DLD1 (cell line): Measurements from ENCODE around the gene ATF6.
"Not testable (repeated sequence)": the region's sequence is repeated elsewhere in the genome, so short reads cannot be mapped to it uniquely, and the experiment has no call there.

Source experiments
- in situ Hi-C: cut with HindIII; loops from 2 replicates; pipeline ENCODE4 v1.10.0; 2017; ENCODE audit warnings: low sequenced_read_pairs

Gene ATF6

DNA sequence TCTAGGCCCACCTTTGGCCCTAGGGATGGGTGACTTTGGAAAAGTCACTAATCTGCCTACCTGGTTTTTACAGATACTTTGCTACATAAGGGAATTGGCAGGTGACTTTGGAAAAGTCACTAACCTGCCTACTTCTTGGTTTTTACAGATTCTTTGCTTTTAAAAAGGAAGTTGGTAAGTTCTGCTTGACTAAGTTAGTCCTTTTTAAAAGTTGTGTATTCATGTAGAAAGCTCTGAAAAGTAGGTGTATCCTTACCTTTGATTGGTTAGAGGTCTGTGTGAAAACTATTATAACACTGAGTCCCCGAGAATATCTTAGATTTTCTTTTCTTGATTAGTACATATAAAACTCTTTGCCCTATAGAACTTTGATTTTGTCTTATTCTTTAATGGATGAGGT is 12.4 kb downstream of the ATF6 start:
- in situ Hi-C loops = no loop called here

DNA sequence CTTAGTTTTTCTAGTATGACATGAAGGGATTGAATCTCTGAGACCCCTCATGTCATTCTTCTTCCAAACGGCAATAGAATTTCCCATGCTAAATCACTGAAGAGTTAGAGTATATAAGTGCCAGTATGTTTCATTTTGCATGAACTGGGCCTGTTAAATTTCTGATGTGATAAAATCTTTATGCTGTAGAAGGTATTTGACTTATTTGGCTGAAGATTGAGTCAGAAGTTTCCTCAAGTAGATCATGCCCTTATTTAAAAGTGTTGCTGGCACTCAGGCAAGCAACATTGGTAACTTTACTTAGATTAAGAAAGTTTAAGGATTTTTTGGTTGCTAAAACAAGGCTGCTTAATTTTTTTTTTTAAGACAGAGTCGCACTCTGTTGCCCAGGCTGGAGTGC is 13.3 kb downstream of the ATF6 start:
- in situ Hi-C loops = no loop called here

DNA sequence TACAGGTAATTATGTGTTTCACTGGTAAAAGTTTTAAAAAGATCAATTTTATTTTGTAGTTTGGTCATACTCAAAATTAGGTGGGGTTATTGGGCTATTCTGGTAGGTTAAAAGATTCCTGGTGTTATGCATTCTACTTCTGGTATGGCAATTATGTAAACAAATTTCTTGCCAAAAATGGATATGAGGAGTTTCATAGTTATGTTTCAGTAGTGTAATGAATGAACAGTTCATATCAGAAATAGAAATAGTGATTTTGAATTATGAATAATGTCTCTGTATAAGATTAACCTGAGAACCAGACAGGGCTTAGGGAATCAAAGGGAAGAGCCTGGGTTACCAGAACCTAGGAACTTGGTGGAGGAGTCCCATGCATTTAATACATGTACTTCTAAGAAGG is 15.9 kb downstream of the ATF6 start:
- in situ Hi-C loops = no loop called here

DNA sequence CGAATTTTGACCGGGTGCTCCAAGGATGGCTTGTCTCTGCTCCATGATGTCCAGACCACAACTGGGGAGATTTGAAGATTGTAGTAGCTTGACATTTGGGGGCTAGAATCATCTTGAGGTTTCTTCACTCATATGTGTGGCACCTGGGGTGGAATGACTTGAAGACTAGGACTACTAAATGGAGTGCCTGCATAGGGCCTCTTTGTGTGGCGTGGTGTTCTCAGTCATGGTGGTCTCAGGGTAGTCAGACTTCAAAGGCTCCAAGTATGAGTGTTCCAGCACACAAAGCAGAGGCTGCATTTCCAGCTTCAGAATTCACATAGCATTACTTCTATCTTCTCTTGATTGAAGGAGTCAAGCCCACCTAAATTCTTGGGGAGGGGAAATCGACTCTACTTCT is 16.8 kb downstream of the ATF6 start:
- in situ Hi-C loops = no loop called here

DNA sequence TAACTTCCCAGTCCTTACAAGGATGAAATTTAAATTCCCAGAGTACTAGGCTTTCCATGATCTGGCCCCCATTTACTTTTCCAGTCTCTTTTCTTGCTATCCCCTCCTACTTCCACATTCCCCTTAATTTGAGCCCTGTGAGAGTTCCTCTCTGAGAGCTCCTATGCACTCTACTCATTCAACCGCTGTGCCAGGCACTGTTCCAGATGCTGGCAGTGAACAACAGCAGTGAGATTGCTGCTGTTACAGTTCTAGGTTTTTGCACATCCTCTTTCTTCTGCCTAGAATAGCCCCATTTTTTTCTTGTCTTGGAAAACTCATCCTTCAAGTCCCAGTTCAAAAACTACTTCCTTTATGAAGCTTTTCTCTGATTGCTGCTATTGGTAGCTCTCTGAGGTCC is 18.8 kb downstream of the ATF6 start:
- in situ Hi-C loops = no loop called here

DNA sequence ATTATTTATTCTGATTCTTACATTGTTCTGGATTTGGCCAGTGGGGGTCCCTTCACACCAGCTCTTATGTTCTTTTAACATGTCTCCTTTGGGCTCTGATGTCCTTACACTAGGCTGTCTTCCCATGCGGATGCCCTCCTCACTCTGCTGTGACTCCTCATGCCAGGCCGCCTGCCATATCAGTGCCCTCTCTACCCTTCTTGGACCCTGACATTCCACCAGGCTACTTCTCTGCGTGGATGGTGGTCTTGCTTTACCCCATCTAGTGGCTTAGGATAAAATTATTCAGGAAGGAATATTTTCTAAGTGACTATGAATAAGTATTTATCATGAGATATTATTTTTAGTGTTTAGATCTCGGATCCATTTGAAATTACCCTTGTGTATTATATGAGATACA is 21.2 kb downstream of the ATF6 start:
- in situ Hi-C loops = no loop called here

DNA sequence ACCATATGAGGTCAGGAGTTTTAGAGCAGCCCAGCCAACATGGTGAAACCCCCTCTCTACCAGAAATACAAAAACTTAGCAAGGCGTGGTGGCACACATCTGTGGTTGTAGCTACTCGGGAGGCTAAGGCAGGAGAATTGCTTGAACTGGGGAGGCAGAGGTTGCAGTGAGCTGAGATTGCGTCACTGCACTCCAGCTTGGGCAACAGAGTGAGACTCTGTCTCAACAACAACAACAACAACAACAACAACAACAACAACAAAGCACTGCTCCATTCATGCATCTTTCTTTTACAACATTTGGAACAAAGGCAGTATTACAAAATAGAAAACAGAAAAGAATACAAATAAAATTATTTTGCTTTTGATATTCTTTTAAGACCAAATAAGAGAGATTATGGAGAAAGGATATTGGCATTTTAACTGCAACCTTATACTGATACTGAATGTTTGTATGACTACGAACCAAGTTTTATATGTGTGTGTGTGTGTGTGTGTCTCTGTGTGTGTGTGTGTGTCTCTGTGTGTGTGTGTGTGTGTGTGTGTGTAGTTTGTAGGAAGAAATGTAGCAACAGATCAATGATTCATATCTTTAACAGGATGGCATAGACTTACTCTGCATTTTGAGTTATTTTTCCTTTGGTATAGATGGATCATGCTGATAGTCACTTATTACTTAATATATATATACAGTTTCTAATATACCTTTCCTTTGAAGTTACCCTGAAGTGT is 24.6 kb downstream of the ATF6 start:
- in situ Hi-C loops = no loop called here

DNA sequence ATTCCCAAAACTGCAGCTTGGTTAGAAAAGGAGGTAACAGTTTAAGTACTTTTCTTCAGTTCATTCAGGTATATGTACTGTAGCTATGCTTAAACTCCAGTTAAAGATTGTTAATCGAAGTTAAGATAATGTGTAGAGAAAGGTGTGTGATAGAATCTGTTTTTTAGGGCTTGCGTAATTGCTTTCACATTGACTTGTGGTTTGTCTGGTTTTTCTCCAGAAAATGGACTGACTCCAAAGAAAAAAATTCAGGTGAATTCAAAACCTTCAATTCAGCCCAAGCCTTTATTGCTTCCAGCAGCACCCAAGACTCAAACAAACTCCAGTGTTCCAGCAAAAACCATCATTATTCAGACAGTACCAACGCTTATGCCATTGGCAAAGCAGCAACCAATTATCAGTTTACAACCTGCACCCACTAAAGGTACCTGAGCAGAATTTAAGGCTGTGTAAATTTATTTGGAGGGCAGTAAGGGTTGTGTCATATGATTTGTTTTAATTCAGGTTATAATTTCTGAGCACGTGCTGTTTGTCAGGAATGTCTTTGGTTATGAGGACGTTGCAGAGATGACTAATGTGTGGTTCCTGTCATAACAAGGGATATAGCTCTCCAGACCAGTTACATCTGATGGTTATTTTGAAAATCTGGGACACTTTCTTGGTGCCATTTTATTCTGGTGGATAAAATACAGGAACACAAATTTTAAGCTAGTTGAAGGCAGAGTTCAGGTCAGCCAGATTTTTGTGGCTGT is 26.0 kb downstream of the ATF6 start:
- in situ Hi-C loops = no loop called here

DNA sequence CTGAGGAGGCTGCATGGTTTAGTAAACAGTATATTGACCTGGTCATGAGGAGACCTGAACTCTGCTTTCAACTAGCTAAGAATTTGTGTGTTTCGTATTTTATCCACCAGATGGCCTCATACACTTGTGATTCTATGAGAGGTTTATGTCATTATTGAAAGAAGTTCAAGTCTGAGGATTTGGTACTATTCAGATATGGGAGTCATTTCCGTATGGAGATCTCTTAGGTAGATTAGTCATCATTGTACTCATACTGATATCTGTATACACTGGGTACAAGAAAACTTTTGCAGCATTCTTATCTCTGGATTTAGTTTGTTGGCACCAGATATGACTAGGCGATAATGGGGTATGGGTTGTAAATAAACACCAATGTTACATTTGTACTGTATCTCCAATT is 26.6 kb downstream of the ATF6 start:
- in situ Hi-C loops = no loop called here

DNA sequence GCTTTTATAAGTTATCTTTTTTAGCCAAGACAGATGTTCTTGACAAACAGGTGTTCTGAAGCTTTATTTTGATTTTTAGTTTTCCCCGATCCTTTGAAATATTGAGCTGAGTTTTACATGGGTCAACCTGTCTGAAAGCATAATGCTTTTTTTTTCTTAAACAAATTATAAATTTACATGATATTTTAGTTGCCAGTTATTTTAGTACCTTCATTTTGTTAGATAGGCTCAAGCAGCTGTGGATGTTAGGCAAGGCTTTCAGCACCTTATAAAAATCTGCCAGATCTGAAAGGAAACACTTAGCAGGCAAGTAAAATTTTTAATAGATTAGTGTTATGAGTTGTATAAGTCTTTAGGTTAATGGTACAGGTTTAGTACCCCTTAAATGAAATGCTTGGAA is 33.7 kb downstream of the ATF6 start:
- in situ Hi-C loops = no loop called here

DNA sequence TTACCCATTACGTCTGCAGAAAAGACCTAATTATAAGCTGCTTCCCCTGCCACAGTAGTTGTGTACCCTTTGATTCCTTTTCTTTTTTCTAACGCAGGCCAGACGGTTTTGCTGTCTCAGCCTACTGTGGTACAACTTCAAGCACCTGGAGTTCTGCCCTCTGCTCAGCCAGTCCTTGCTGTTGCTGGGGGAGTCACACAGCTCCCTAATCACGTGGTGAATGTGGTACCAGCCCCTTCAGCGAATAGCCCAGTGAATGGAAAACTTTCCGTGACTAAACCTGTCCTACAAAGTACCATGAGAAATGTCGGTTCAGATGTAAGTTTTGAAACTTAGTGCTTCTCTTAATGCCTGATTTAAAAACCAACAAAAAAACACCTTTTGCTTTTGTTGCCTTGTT is 35.8 kb downstream of the ATF6 start:
- in situ Hi-C loops = no loop called here

DNA sequence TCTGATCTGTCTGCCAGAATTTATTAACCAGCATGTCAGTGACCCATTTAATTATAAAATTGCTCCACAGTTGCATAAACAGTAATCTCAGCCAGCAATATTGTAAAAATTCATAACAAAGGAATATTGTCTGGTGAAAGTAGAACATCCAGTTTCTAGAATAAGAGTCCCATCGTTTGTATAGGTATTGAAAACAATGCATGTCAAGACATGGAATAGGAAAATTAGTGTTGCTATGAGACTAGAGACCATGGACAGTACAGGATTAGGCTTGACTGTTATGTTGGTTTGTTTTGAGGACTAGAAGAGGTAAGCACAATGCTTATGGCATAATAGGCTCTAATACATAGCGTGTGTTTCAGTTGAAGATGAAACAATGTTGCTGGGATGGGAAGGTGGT is 37.1 kb downstream of the ATF6 start:
- in situ Hi-C loops = no loop called here

DNA sequence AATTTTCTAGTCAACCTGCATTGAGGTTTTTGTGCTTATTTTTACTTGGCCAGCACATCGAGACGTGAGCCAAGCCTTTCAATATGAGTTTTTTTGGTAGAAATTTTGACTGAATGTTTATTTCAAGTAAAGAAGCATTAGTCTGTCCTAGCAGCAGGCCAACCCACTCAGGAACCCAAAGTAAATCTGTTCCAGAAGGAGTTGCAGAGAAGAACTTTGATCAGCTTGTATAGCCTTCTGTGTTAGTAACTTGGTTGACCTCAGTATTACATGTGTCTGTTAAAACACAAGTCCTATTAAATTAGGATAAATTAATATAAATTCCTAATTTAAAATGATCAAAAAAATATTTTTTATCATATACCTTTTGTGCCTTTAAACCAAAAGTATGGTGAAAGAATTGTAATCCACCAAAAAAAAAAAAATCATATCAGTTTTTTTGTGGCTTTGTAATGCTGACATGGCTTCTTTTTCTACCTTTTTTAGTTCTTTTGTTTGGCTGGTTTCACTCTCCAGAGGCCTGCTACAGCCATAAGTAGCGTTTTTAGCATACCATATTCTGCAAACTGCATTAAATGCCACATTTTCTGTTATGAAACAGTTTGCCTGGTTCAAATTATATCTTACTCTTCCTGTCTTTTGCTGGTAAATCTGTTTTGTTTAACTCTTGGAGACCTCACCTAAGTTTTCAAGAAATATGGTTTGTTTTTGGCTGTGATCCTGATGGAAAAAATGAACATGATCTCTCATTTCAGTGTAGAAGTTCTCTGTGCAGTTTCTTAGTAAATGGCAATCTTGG is 39.5 kb downstream of the ATF6 start:
- in situ Hi-C loops = no loop called here

DNA sequence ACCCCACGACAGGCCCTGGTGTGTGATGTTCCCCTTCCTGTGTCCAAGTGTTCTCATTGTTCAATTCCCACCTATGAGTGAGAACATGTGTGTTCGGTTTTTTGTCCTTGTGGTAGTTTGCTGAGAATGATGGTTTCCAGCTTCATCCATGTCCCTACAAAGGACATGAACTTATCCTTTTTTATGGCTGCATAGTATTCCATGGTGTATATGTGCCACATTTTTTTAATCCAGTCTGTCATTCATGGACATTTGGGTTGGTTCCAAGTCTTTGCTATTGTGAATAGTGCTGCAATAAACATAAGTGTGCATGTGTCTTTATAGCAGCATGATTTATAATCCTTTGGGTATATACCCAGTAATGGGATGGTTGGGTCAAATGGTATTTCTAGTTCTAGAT is 43.1 kb downstream of the ATF6 start:
- in situ Hi-C loops = not testable (repeated sequence)

DNA sequence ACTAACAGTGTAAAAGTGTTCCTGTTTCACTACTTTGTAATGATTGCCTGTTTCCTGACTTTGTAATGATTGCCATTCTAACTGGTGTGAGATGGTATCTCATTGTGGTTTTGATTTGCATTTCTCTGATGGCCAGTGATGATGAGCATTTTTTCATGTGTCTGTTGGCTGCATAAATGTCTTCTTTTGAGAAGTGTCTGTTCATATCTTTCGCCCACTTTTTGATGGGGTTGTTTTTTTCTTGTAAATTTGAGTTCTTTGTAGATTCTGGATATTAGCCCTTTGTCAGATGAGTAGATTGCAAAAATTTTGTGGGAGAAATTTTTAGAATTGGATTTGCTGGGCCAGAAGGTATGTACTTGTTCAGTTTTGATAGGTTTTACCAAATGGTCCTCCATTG is 43.5 kb downstream of the ATF6 start:
- in situ Hi-C loops = not testable (repeated sequence)

DNA sequence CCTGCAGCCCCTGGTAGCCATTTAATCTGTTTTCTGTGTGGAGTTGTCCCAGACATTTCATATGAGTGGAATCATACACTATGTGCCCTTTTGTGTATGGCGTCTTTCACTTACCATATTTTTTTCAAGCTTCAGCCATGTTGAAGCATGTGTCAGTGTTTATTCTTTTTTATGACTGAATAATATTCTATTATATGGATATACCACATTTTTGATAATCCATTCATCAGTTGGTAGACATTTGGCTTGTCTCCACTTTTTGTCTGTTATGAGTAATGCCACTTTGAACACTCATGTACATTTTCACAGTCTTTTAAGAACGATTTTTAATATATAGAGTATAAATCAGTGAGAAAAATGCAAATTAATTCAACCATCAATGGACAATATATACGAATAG is 44.7 kb downstream of the ATF6 start:
- in situ Hi-C loops = no loop called here

DNA sequence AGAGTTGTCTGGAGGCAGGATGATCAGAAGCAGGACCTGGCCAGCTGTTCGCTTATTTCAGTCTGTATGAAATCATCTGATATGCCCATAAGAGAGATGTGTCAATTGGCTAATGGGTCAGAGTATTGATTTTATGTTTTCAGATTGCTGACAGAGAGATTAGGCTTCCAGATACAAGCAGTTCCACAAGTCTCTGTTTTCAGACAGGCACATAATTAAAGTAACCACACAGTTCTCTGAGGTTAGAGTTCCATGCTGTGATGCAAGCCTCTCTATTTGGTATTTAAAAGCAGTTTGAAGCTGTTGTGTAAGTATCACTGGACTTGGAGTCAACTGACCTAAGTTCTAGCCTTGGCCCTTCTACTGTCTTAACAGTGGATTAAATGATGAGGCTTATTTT is 50.1 kb downstream of the ATF6 start:
- in situ Hi-C loops = no loop called here

DNA sequence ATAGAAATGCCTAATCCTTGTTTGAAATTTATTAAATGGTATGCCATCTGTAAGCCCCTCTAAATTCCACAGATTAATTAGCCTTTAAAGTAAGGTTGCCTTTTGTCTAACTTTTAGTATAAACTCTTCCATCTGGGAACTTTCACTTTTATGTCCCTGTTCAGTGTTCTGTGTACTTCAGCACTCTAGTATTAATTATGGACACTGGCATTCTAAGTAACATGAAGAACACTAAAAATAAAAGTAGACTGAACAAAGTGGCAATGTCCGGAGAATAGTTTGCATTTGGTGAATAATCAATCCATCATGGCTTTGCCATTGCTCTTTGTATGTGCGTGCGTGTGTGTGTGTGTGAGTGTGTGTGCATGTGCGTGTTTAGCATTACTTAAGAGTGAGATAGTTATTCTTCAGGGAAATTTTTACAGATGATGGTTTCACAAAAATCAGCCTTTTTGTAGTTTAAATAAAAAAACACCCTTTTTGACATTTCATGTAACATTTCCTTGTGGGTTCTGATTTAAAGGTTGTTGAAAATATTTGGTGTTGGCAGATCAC is 51.1 kb downstream of the ATF6 start:
- in situ Hi-C loops = no loop called here

DNA sequence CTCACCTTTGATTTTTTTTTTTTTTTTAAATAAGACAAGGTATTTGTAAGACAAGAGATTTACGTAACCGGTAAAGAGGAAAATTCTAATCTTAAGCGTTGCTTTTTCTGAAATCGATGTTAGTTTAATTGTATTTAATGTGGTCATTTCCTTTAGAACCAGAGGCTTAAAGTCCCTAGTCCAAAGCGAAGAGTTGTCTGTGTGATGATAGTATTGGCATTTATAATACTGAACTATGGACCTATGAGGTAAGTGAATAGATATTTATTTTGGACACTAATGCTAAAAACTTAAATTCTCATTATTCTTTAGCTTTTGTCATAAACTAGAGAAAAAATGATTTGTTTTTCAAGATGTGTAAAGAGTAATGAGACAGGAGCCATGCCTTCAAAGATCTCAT is 54.8 kb downstream of the ATF6 start:
- in situ Hi-C loops = no loop called here

DNA sequence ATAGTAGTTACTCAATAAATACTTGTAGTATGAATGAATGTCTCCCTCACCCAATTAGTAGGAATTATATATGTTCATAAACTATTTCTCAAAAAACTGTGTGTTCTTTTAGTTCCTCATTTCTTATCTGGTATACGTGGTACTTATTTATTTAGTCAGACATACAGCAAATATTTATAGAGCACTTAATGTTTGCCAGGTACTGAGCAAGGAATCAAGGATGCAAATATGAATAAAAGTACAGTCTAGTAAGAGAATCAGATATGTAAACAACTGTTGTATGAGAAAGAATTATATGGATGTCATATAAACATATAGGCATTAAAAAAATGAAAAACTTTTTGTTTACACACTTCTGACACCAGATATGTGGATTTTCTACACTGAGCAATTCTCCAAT is 58.5 kb downstream of the ATF6 start:
- in situ Hi-C loops = no loop called here

DNA sequence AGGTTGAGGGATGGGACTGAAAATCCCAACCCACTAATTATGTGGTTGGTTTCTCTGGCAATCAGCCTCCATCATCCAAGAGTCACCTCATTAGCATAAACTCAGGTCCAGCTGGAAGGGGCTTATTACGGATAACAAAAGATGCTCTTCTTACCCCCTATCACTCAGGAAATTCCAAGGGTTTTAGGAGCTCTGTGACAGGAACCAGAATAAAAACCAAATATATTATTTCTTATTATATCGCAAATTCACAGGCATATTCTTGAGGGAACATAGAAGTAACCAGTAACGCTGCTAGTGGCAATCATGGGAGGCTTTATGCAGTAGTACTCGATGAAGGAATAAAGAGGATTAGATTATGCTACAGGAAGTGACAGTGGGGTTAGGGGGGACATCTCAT is 59.7 kb downstream of the ATF6 start:
- in situ Hi-C loops = no loop called here

DNA sequence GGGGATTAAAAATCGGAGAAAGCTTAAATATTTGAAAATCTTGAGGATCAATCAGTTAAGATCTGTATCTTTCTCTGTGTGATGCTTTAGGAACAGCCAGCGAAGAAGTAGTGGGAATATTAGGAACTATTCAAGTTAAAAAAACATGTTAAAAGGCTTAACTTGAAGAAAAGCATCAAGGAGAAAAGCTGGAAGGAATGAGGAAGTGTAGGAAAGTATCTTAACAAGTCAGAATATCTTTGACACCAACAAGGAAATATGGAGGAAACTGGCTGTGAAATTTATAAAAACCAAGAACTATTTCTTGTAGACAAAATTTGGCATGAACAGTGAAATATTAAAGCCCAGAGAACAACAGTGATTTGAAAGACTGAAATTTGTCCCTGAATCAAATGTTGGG is 60.4 kb downstream of the ATF6 start:
- in situ Hi-C loops = no loop called here
